ENCODE data around the gene MYPOP. TPM values are rescaled to one million over a fixed set of nuclear protein-coding genes. Genes with fewer than 3 reads are reported as not detected.

Gene MYPOP
- total RNA-seq, 2 donors from 2014 or later = 7.4 to 7.6 TPM

DNA sequence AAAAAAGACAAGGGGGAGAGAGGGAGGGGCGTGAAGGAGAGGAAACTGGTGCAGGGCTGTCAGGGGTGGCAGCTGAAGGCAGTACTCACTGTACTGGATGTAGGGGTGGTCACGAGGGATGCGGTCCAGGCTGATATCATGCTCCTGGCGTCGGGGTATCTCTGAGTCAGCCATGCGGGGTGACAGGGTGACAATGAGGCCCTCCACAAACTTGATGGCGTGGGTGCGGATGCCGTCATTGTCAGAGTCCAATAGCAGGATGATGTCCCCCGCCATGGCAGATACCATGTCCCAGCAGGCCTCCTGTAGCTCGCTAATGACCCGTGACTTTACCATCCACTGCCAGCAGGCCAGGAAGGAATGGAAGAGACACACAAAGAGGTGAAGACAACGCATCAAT lies 54.8 kb downstream of the MYPOP start:
- no peak for ATAC-seq (replicated peaks)
- Mint-ChIP-seq H3K4me3 (no peak overlapping the region), H3K4me1 (peaks cover 6% of the 10 kb centered on the region), H3K36me3 (ENCODE audit: low read depth) (peaks cover 99% of the 10 kb centered on the region), H3K27ac (no peak overlapping the region), H3K27me3 (no peaks in the 10 kb centered on the region), H3K9me3 (no peaks in the 10 kb centered on the region)

DNA sequence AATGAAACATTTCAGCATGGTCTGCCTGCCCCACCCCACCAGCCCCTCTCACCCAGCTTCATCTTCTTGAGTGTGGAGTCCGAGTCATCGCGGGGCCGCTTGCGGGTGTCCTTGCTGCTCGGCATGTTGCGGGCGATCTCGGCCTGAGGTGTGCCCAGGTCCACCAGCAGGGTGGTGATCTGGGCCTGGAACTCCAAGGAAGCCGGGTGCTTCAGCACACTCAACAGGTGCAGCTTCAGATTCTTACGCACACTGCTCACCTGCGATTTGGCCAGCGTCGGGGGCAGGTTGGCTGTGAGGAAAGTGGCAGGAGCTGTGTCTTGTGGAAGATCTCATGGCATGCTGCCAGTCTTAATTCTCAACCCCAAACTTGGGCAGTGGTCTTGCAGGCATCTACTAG lies 60.2 kb downstream of the MYPOP start:
- Mint-ChIP-seq H3K9me3 (no peaks in the 10 kb centered on the region), H3K4me1 (no peaks in the 10 kb centered on the region), H3K27ac (no peak overlapping the region), H3K36me3 (ENCODE audit: low read depth) (peaks cover 99% of the 10 kb centered on the region), H3K27me3 (no peaks in the 10 kb centered on the region), H3K4me3 (no peak overlapping the region)
- ATAC-seq (replicated peaks) = no peak

Other genes with a start within 250 kb of the MYPOP start
- 10 to 100 TPM in 1 of 2 donors, 1 to 10 TPM in 1; 7.5 to 32.3 TPM for gene GIPR, start 234.4 kb downstream of the MYPOP start, total RNA-seq
- gene SNRPD2, start 210.7 kb downstream of the MYPOP start, total RNA-seq = 100 to 1,000 TPM; 544 to 752 TPM
- 10 to 100 TPM; 13.6 to 15.5 TPM for gene QPCTL, start 209.9 kb downstream of the MYPOP start, total RNA-seq
- gene FBXO46, start 171.7 kb downstream of the MYPOP start, total RNA-seq = 10 to 100 TPM; 39.4 to 44.3 TPM
- gene MEIOSIN, start 169.2 kb downstream of the MYPOP start, total RNA-seq = under 1 TPM in 1 of 2 donors, not detected in 1; 0.37 TPM
- gene SIX5, start 133.4 kb downstream of the MYPOP start, total RNA-seq = 1 to 10 TPM; 1.2 to 2.4 TPM
- gene DMPK, start 120.1 kb downstream of the MYPOP start, total RNA-seq = 10 to 100 TPM; 18.1 to 24.6 TPM
- 10 to 100 TPM; 33.1 to 38.9 TPM for gene DMWD, start 109.8 kb downstream of the MYPOP start, total RNA-seq
- under 1 TPM; 0.26 to 0.40 TPM for gene RSPH6A, start 87.3 kb downstream of the MYPOP start, total RNA-seq
- gene SYMPK, start 39.5 kb downstream of the MYPOP start, total RNA-seq = 100 to 1,000 TPM in 1 of 2 donors, 10 to 100 TPM in 1; 98.2 to 122 TPM
- gene FOXA3, start 38.3 kb downstream of the MYPOP start, total RNA-seq = 1 to 10 TPM in 1 of 2 donors, under 1 TPM in 1; 0.32 to 1.9 TPM
- gene IRF2BP1, start 16.5 kb downstream of the MYPOP start, total RNA-seq = 10 to 100 TPM; 13.5 to 16.4 TPM
- gene NANOS2, start 12.2 kb upstream of the MYPOP start, total RNA-seq = not detected
- gene NOVA2, start 71.3 kb upstream of the MYPOP start, total RNA-seq = under 1 TPM in 1 of 2 donors, not detected in 1; 0.03 TPM
- gene CCDC61, start 92.9 kb upstream of the MYPOP start, total RNA-seq = 10 to 100 TPM; 24.3 to 27.6 TPM
- gene PGLYRP1, start 120.4 kb upstream of the MYPOP start, total RNA-seq = not detected
- not detected for gene IGFL4, start 138.4 kb upstream of the MYPOP start, total RNA-seq
- gene IGFL3, start 222.1 kb upstream of the MYPOP start, total RNA-seq = not detected
- gene IGFL2, start 245.6 kb upstream of the MYPOP start, total RNA-seq = not detected

Data from activated T-helper 17 cell treated with anti-CD3 and anti-CD28 coated beads, Interleukin-2, amount 50 U/mL, for 72 hours (primary cell).